ENCODE measurements around the gene CLIP3.

DNA sequence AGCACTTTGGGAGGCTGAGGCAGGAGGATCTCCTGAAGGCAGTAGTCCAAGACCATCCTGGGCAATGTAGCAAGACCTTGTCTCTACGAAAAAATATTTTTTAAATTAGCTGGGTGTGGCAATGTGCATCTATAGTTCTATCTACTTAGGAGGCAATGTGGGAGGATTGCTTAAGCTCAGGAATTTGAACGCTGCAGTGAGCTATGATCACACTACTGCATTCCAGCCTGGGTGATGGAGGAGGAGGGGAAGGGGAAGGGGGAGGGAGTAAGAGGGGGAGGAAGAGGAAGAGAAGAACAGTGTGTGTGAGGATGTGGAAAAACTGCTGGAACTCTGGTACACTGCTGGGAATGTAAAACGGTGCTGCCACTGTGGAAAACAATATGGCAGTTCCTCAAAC is 9.2 kb upstream of the CLIP3 start:
- TF ChIP-seq, protein P1, sequence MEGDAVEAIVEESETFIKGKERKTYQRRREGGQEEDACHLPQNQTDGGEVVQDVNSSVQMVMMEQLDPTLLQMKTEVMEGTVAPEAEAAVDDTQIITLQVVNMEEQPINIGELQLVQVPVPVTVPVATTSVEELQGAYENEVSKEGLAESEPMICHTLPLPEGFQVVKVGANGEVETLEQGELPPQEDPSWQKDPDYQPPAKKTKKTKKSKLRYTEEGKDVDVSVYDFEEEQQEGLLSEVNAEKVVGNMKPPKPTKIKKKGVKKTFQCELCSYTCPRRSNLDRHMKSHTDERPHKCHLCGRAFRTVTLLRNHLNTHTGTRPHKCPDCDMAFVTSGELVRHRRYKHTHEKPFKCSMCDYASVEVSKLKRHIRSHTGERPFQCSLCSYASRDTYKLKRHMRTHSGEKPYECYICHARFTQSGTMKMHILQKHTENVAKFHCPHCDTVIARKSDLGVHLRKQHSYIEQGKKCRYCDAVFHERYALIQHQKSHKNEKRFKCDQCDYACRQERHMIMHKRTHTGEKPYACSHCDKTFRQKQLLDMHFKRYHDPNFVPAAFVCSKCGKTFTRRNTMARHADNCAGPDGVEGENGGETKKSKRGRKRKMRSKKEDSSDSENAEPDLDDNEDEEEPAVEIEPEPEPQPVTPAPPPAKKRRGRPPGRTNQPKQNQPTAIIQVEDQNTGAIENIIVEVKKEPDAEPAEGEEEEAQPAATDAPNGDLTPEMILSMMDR (IDR thresholded peaks at IDR 0.05) = no peak
- TF ChIP-seq POLR2A (IDR thresholded peaks at IDR 0.05) = no peak

Measured in heart left ventricle (tissue), 13 donors.